HL-60 (cell line): ENCODE data around the gene LDB2.

ENCODE experiments used
- DNase-seq, 2 experiments: peaks; one replicate each; pipeline ENCODE4 v3.0.0-alpha.2; 2010 to 2020; ENCODE audit warnings: low read depth in 1 of 2, low spot score in 1 of 2
- H3K27ac ChIP-seq: fragments of 250-450 bp; sonication (Bioruptor Pico); replicated peaks from 2 replicates; pipeline ENCODE4 v1.5.1; 2020; ENCODE audit warnings: mild to moderate bottlenecking, moderate library complexity
- H3K27me3 ChIP-seq: fragments of 250-450 bp; sonication (Bioruptor Pico); 2 replicates; pipeline ENCODE4 v1.5.1; 2021; ENCODE audit warnings: mild to moderate bottlenecking, moderate library complexity; ENCODE audit not compliant: insufficient read depth, poor library complexity, severe bottlenecking
- H3K4me3 ChIP-seq: replicated peaks from 2 replicates; pipeline ENCODE4 v1.5.1; 2011; ENCODE audit warnings: mild to moderate bottlenecking, control low read depth, low read length; ENCODE audit not compliant: insufficient read depth
- CTCF ChIP-seq: IDR thresholded peaks from one replicate; pipeline ENCODE4 v1.5.1; 2011; ENCODE audit warnings: low read length, control low read depth, inconsistent platforms; ENCODE audit not compliant: insufficient read depth
- GABPA ChIP-seq: IDR thresholded peaks from 2 replicates; pipeline ENCODE4 v1.6.1; 2012; ENCODE audit warnings: low read depth
- POLR2AphosphoS5 ChIP-seq: IDR thresholded peaks from 2 replicates; pipeline ENCODE4 v1.6.1; 2012; ENCODE audit warnings: low read depth
- REST ChIP-seq: IDR thresholded peaks from 2 replicates; pipeline ENCODE4 v1.6.1; 2012; ENCODE audit warnings: low read depth; ENCODE audit not compliant: insufficient replicate concordance
- SPI1 ChIP-seq: IDR thresholded peaks from 2 replicates; pipeline ENCODE4 v1.6.1; 2012; ENCODE audit warnings: low read depth, mild to moderate bottlenecking, borderline replicate concordance

The LDB2 gene

GRCh38 chr4:16852228-16852627 lies 46.2 kb downstream of the LDB2 start:
- no peak for DNase-seq
- Histone ChIP-seq H3K4me3 (no peak overlapping the region), H3K27ac (no peak overlapping the region), H3K27me3 (no peaks in the 10 kb centered on the region)
- TF ChIP-seq GABPA = no peak
- no peak for TF ChIP-seq POLR2AphosphoS5
- TF ChIP-seq REST = no peak
- no peak for TF ChIP-seq CTCF
- no peak for TF ChIP-seq SPI1

- TF ChIP-seq SPI1 (no peak), POLR2AphosphoS5 (no peak), REST (no peak), CTCF (no peak), GABPA (no peak)
- Histone ChIP-seq H3K27ac (no peak overlapping the region), H3K4me3 (no peak overlapping the region), H3K27me3 (no peaks in the 10 kb centered on the region)
- DNase-seq = no peak
Measured at GRCh38 chr4:16846540-16847117, 51.8 kb downstream of the LDB2 start.

- Histone ChIP-seq H3K27ac (no peak overlapping the region), H3K4me3 (no peak overlapping the region), H3K27me3 (no peaks in the 10 kb centered on the region)
- TF ChIP-seq GABPA (no peak), CTCF (no peak)
- no peak for DNase-seq
Measured at GRCh38 chr4:16844816-16845586, 53.4 kb downstream of the LDB2 start.
